SW 1271 (cell line): Measurements from ENCODE around the gene DAND5.

Source experiments
- DNase-seq, 2 experiments: peaks; one replicate each; lab custom pipeline; 2025; lab: John Stamatoyannopoulos, UW

Gene DAND5

GRCh38 chr19:13022859-13023636, 53.7 kb downstream of the DAND5 start:
- DNase-seq: no peak

- DNase-seq: no peak
Measured at GRCh38 chr19:13023656-13024055, 54.3 kb downstream of the DAND5 start.
